Measurements from ENCODE around the gene ZDHHC18. TPM values are rescaled to one million over a fixed set of nuclear protein-coding genes. Genes with fewer than 3 reads are reported as not detected.
A peak's percentile ranks its signal among the peaks of the same experiment; 100 is the strongest.
"Not testable (repeated sequence)": the region's sequence is repeated elsewhere in the genome, so short reads cannot be mapped to it uniquely, and the experiment has no call there.

Gene ZDHHC18
- total RNA-seq, 1 donor, result 26.1 TPM

DNA sequence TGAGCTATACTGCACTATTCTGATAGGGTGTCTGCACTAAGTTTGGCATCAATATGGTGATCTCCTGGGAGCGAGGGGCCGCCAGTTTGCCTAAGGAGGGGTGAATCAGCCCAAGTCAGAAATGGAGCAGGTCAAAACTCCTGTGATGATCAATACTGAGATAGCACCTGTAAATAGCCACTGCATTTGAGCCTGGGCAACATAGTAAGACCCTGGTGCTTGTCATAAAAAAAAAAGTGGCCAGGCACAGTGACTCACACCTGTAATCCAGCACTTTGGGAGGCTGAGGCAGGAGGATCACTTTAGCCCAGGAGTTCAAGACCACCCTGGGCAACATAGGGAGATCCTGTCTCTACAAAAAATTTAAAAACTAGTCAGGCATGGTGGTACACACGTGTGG, 11.6 kb upstream of the ZDHHC18 start:
- Histone ChIP-seq H3K4me3 (ENCODE audit: low read length) (no peak overlapping the region), H3K27me3 (ENCODE audit: insufficient read depth, low read length) (no peaks in the 10 kb centered on the region), H3K4me1 (ENCODE audit: insufficient read depth, low read length) (peaks cover 50% of the 10 kb centered on the region), H3K9me3 (ENCODE audit: low read depth, low read length) (no peaks in the 10 kb centered on the region)

DNA sequence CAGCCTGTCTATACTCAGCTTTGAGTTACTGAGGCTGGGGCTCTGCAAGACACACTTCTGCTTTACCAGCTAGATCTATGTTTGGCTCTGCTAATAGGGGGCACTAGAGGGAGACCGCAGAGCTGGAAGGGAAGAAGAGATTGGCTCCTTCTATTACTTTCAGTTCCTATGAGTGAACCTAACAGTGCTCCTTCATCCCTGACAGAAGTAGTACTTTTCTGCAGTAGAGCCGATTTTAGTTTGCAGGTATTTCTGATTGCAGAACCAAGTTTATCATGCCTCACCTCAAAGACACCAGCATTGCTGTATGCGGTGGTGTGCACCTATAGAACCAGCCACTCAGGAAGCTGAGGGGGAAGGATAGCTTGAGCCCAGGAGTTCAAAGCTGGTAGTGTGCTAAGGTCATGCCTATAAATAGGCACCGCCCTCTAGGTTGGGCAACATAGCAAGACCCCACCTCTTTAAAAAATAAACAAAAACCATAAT, 5.7 kb upstream of the ZDHHC18 start:
- Histone ChIP-seq H3K9me3 (ENCODE audit: low read depth, low read length) (no peaks in the 10 kb centered on the region), H3K4me3 (ENCODE audit: low read length) (no peak overlapping the region), H3K4me1 (ENCODE audit: insufficient read depth, low read length) (peaks cover 36% of the 10 kb centered on the region), H3K27me3 (ENCODE audit: insufficient read depth, low read length) (no peaks in the 10 kb centered on the region)

DNA sequence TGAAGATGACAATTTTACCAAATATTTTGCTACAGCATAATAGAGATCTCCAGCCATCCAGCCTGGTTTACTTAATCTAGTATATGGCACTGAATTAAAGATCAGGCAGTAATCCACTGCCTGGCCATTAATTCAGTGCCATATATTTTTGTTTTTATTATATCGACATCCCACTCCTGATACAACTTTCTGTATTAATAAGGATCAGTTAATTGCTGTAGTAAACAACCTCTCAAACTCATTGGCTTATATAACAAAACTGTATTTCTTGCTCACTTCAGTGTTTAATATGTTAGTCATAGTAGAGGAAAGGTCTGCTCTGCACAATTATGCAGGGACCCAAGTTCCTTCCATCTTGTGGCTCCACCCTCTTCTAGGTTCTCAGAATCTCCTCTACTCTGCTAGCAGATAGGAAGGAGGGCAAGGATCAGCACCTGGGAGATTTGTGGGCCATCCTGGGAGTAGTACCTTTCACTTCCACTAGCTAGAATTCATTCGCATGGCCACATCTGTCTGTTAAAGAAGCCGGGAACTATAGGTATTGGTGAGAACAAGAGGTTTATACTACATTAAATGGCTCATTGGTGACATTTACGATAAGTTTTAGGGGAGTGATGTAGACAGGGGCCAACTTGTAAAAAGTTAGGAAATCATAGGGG, 3.6 kb upstream of the ZDHHC18 start:
- no peaks in the 10 kb centered on the region for H3K9me3 ChIP-seq (ENCODE audit: low read depth, low read length)
- H3K27me3 ChIP-seq (ENCODE audit: insufficient read depth, low read length), result no peaks in the 10 kb centered on the region
- peaks cover 42% of the 10 kb centered on the region for H3K4me1 ChIP-seq (ENCODE audit: insufficient read depth, low read length)
- no peak overlapping the region for H3K4me3 ChIP-seq (ENCODE audit: low read length)

DNA sequence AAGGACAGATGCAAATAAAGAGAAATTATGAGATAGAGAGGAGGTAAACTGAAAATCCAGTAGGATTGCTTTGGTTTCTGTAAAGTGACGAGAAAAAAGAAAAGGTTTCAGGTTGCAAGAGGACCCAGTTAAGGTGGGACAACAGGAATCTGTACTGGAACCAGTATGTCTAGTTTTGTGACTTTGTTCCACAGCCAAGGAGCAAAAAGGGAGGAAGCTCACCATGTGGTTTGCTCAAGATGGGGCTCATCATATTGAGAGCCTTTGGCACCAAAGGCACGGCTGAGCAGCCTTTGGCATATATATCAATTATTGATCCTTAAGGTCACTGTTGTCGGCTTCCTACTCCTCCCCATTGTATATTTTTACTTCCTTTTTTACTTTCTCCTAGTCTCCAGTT, 1.8 kb upstream of the ZDHHC18 start:
- H3K4me1 ChIP-seq (ENCODE audit: insufficient read depth, low read length), result peaks cover 60% of the 10 kb centered on the region
- H3K9me3 ChIP-seq (ENCODE audit: low read depth, low read length), result no peaks in the 10 kb centered on the region
- H3K4me3 ChIP-seq (ENCODE audit: low read length), result no peak overlapping the region
- H3K27me3 ChIP-seq (ENCODE audit: insufficient read depth, low read length), result no peaks in the 10 kb centered on the region

DNA sequence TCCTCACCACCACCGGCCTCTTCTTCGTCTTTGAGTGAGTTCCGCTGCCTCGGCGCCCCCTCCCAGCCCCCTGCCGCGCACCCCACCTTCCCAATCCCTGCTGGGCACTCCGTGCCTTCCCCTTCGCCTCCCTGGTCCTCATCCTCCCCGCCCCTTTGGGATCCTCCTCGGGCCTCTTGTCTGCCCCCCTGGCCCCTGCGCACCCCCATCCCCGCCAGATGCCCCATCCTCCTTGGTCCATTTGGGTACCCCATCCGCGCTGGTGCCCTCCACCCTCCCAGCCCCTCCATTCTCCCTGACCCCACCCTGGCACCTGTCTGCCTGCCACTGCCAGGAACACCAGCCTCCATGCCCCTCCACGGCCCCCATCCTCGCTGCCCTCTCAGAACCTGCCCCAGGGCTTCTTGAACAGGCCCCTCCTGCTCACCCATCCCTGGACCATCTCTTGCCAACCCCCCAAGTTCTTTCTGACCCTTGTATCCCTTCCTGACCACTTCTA, 667 bp downstream of the ZDHHC18 start:
- Histone ChIP-seq H3K4me1 (ENCODE audit: insufficient read depth, low read length) (peaks cover 53% of the 10 kb centered on the region), H3K27me3 (ENCODE audit: insufficient read depth, low read length) (no peaks in the 10 kb centered on the region), H3K4me3 (ENCODE audit: low read length) (peak overlapping the region; percentile 49), H3K9me3 (ENCODE audit: low read depth, low read length) (no peaks in the 10 kb centered on the region)

DNA sequence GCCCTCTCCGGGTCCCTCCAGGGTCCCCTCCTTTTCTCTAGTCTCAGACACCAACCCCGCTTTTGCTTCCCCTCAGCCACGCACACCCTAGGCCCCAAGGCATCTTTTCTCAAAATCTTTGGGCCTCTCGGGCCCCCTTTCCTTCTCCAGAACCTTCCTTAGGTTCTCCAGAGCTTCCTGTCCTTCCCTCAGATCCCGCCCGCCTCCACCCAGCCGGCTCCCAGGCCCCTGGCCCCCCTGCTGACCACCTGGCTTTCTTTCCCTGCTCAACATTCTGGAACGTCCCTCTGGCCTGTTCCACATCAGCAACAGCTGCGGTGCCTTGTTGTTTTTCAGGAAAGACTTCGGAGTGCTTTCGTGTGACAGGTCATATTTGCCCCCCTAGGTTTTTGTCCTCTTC, 1.2 kb downstream of the ZDHHC18 start:
- H3K9me3 ChIP-seq (ENCODE audit: low read depth, low read length), result no peaks in the 10 kb centered on the region
- no peaks in the 10 kb centered on the region for H3K27me3 ChIP-seq (ENCODE audit: insufficient read depth, low read length)
- peak overlapping the region; percentile 49 for H3K4me3 ChIP-seq (ENCODE audit: low read length)
- H3K4me1 ChIP-seq (ENCODE audit: insufficient read depth, low read length), result peaks cover 58% of the 10 kb centered on the region

DNA sequence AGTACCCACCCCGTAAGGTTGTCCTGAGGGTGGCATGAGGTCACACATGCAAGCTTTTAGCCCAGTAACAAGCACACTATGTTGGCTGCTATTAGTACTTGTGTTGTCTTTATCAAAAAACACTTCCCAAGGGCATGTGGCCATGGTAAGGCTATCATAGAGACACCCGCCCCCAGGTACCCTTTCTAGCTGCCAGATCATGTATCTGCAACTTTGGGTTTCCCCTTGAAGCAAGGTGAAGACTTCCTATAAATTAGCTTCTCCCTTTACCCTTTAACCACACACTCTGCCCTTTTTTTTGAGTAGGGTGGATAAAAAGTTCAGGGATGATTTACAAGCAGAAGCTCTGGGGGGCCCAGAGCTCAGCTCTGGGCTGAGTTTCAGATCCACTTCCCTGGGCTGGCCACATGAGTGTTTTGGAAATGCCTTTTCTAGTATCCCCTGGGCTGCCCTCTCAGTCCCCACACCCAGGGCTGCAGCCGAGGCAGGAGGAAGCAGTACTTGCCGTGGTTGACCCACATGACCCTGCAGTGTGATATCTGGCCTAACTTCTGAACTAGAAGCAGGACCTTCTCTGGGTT, 2.0 kb downstream of the ZDHHC18 start:
- peaks cover 66% of the 10 kb centered on the region for H3K4me1 ChIP-seq (ENCODE audit: insufficient read depth, low read length)
- H3K4me3 ChIP-seq (ENCODE audit: low read length), result peak overlapping the region; percentile 23
- no peaks in the 10 kb centered on the region for H3K27me3 ChIP-seq (ENCODE audit: insufficient read depth, low read length)
- no peaks in the 10 kb centered on the region for H3K9me3 ChIP-seq (ENCODE audit: low read depth, low read length)

DNA sequence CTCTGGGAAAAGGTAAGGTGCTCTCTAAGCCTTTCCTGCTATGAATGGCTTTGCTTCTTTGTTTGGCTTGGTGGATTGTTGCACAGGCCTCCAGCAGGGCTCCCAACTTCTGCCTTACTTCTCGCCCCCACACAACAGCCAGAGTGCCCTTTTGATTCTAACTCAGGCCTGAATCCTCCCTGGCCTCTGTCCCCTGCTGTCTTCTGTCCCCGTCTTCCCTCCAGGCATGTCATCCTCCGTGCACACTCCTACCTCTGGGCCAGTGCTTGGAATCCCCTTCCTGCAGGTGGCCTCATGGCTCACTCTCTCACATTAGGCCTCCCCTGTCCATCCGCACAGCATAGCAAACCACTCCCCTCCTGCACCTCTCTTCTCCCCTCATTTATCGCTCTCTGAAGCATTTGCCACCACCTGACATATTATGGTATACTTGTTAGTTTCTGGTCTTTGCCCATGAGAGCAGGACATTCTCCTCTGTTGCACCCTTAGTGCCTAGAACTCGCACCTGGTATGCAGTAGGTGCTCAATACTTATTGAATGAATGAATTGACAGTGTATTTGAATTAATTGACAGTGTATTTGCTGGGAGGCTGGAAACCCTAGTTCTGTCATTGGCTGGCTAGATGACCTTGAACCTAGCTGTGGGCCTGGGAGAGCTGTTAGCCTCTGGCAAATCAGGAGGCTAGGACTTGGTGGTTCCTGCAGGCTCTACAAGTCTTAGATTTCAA, 2.9 kb downstream of the ZDHHC18 start:
- H3K9me3 ChIP-seq (ENCODE audit: low read depth, low read length), result no peaks in the 10 kb centered on the region
- no peaks in the 10 kb centered on the region for H3K27me3 ChIP-seq (ENCODE audit: insufficient read depth, low read length)
- peaks cover 75% of the 10 kb centered on the region for H3K4me1 ChIP-seq (ENCODE audit: insufficient read depth, low read length)
- H3K4me3 ChIP-seq (ENCODE audit: low read length), result peak overlapping the region; percentile 23

DNA sequence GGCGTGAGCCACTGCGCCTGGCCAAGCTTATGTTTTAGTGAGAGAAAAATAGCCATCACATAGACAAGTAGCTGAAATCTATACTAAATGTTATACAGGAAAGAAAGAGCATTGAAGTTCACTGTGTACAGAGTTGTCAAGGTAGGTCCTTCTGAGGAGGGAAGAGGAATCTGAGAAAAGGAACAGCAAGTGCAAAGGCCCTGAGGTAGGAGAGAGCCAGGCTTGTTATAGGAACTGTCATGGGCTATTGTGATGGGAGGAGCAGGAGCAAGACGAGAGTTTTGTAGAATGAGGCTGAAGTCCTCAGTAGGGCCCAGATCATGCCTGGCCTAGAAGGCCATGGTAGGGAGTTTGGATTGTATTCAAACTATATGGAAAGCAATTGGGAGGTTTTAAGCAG, 4.6 kb downstream of the ZDHHC18 start:
- no peaks in the 10 kb centered on the region for H3K27me3 ChIP-seq (ENCODE audit: insufficient read depth, low read length)
- no peaks in the 10 kb centered on the region for H3K9me3 ChIP-seq (ENCODE audit: low read depth, low read length)
- H3K4me1 ChIP-seq (ENCODE audit: insufficient read depth, low read length), result peaks cover 71% of the 10 kb centered on the region
- H3K4me3 ChIP-seq (ENCODE audit: low read length), result no peak overlapping the region

DNA sequence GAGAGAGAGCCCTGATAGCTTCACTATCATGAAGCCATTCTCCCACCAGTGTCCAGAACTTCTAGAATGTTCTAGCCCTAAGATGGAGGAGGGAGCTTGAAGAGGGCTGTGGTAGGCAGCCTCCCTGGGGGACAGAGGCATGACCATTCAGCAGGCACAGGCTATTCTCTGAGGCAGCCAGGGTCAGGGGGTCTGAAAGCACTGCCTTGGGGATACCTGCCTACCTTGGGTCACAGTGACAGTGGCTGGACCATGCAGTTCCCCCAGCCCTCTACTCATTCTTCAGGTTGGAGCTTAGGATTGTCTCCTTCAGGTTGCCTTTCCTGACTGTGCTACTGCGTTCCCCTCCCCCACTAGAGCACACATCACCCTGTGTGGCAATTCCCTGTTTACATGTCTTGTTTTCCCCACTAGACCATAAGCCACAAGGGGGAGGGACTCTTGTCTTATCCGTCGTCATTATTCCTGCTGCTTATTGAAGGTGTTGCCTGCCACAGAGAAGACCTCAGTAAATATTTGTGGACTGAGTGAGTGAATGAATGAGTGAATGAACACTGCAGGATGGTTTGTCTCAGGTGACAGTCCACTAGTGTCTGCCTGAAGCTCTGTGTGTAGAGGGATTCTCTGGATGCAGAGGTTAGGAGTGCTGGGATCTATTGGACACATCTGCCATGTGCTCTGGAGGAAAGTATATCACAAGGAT, 5.2 kb downstream of the ZDHHC18 start:
- Histone ChIP-seq H3K4me3 (ENCODE audit: low read length) (no peak overlapping the region), H3K9me3 (ENCODE audit: low read depth, low read length) (no peaks in the 10 kb centered on the region), H3K27me3 (ENCODE audit: insufficient read depth, low read length) (no peaks in the 10 kb centered on the region), H3K4me1 (ENCODE audit: insufficient read depth, low read length) (peaks cover 68% of the 10 kb centered on the region)

DNA sequence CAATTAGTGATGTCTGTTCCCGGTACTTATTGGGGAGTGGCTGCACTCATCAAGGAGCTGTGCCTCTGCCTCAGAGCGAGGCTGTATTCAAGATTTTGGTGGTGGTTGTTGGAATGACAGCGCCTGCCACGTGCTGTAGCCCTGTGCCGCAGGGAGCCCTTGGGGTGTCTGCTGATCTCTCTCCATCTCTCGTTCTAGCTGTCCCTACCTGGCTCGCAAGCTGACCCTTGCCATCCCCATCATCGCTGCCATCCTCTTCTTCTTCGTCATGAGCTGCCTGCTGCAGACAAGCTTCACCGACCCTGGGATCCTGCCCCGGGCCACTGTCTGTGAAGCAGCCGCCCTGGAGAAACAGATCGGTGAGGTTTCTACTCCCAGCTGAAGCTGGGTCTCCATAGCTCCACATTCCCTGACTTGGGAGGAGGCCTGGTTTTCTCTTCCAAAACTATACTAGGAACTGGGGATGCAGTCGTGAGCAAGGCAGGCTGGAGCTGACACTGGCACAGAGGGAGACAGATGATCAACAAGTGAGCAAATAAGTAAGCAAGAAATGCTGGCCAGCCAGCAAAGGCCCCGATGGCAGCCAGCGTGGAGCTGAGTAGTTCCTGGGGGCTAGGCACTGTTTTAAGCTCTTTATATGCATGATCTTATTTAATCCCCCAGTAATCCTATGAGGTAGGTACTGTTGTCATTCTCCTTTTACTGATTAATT, 5.9 kb downstream of the ZDHHC18 start:
- no peak overlapping the region for H3K4me3 ChIP-seq (ENCODE audit: low read length)
- H3K27me3 ChIP-seq (ENCODE audit: insufficient read depth, low read length), result no peaks in the 10 kb centered on the region
- peaks cover 66% of the 10 kb centered on the region for H3K4me1 ChIP-seq (ENCODE audit: insufficient read depth, low read length)
- no peaks in the 10 kb centered on the region for H3K9me3 ChIP-seq (ENCODE audit: low read depth, low read length)

DNA sequence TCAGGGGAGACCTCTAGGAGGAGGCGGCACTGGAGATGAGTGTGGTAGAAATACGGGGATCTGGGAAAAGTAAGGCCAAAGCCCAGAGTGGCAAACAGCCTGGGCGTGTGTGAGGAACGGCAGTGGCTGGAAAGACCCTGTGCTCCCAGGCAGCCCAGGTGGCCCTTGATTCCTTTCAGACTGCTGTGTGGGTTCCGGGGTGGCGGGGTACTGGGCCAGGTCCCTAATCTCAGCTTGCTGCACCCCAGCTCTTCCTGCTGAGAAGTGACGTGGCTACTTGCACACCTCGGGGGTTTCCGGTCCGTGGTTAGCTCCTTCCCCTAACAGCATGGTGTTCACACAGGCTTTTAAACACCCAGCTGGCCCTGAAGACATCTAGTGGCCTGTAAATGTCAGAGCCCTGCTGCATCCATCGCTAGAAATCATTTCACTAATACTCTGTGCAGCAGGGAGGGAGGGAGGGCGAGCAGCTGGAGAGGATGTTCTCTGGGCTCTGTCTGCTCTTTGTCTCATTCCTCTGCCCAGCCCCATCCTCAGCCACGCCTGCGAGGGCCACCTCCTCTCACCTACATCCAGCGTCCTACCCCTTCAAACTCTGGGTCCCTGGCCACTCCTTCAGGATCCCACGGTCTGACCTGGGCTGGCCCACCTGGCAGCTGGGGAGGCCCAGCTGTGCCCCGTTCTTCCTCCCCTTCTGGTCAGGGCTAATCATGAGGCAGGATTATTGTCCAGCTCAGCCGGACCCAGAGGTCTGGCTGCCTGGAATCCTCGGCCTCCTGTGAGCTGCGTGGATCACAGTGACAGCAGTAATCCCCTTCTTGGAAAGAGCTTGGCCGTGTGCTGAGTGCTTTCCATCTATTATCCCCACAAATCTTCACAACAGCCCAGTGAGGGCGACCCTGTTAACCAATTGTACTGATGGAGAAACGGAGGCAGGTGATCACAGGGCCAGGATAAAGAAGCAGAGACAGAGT, 7.2 kb downstream of the ZDHHC18 start:
- H3K9me3 ChIP-seq (ENCODE audit: low read depth, low read length), result no peaks in the 10 kb centered on the region
- H3K27me3 ChIP-seq (ENCODE audit: insufficient read depth, low read length), result no peaks in the 10 kb centered on the region
- peaks cover 60% of the 10 kb centered on the region for H3K4me1 ChIP-seq (ENCODE audit: insufficient read depth, low read length)
- peak overlapping the region; percentile 7 for H3K4me3 ChIP-seq (ENCODE audit: low read length)

DNA sequence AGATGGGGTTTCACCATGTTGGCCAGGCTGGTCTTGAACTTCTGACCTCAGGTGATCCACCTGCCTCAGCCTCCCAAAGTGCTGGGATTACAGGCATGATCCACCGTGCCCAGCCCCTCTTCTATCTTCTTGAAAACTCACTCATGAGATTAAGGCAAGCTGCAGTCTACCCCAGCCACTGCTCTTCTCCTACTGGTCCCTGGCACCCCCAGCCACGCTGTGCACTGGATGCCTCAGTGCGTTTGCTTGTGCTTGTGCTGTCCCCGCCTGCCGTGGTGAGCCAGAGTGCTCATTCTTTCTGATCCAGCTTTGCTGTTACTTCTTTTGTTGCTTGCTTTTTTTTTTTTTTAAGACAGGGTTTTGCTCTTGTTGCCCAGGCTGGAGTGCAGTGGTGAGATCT, 11.2 kb downstream of the ZDHHC18 start:
- H3K9me3 ChIP-seq (ENCODE audit: low read depth, low read length); H3K4me3 ChIP-seq (ENCODE audit: low read length); H3K27me3 ChIP-seq (ENCODE audit: insufficient read depth, low read length): not testable (repeated sequence)
- peaks cover 35% of the 10 kb centered on the region for H3K4me1 ChIP-seq (ENCODE audit: insufficient read depth, low read length)

All from mononuclear cell (primary cell).